Measurements from ENCODE around the gene CTSE.
A peak's percentile ranks its signal among the peaks of the same experiment; 100 is the strongest.
"Not testable (repeated sequence)": the region's sequence is repeated elsewhere in the genome, so short reads cannot be mapped to it uniquely, and the experiment has no call there.

The CTSE gene

DNA sequence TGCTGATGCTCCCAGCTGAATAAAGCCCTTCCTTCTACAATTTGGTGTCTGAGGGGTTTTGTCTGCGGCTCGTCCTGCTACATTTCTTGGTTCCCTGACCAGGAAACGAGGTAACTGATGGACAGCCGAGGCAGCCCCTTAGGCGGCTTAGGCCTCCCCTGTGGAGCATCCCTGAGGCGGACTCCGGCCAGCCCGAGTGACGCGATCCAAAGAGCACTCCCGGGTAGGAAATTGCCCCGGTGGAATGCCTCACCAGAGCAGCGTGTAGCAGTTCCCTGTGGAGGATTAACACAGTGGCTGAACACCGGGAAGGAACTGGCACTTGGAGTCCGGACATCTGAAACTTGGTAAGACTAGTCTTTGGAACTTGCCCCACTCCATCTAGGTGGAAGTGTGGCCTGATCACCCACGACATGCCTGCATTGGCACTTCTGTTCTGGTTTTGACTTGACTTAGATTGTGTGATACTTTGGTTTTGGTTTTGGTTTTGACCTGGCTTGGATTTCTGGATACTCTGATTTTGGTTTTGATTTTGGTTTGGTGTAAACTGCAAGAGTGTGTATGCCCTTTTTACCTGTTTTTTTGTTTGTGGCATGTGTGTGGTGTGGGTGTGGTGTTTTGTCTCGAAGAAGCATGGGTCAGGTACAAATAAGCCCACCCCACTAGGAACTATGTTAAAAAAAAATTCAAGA, 29.4 kb upstream of the CTSE start, which contains the start of gene RHEX:
RHEX (plus strand) TSS at position 255 of the 692 bp plus-strand sequence. CDS start 44,656 bp downstream, outside the sequence.
- Histone ChIP-seq H3K4me1 (ENCODE audit: low read depth, poor library complexity, severe bottlenecking) (peaks cover 64% of the 10 kb centered on the region), H3K4me2 (peak within 1 kb of the TSS; percentile 40), H2AFZ (ENCODE audit: low read depth) (peak within 1 kb of the TSS; percentile 24), H3K27ac (peak within 1 kb of the TSS; percentile 57; the same call in 1 of the 2 replicates)
- not testable (repeated sequence) for H3K4me3 ChIP-seq (IDR thresholded peaks at IDR 0.05; ENCODE audit: insufficient read depth, low read depth, low read length); H3K79me2 ChIP-seq (ENCODE audit: insufficient read depth, low read depth); H3K36me3 ChIP-seq (ENCODE audit: insufficient read depth); H4K20me1 ChIP-seq (ENCODE audit: insufficient read depth); H3K27me3 ChIP-seq (ENCODE audit: insufficient read depth, low read depth); H3K9ac ChIP-seq

DNA sequence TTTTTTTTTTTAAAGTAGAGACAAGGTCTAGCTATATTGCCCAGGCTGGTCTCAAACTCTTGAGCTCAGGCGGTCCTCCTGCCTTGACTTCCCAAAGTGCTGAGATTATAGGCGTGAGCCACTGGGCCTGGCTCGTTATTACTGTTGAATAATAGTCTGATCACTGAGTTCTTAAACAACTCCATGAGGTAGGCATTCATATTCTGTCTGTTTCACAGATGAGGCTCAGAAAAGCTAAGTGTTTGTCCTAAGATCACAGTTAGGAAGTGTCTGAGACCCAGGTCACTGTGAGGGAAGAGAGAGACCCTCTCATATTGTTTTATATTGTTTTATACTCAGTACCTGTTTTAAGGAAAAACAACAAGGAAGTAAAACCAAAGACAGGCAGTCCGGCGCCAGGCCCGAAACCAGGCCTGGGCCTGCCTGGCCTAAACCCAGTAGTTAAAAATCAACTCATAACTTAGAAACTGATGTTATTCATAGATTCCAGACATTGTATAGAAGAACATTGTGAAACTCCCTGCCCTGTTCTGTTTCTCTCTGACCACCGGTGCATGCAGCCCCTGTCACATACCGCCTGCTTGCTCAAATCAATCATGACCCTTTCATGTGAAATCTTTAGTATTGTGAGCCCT, 28.7 kb upstream of the CTSE start:
- peaks cover 71% of the 10 kb centered on the region for H3K4me1 ChIP-seq (ENCODE audit: low read depth, poor library complexity, severe bottlenecking)
- H3K9ac ChIP-seq; H4K20me1 ChIP-seq (ENCODE audit: insufficient read depth); H3K4me3 ChIP-seq (IDR thresholded peaks at IDR 0.05; ENCODE audit: insufficient read depth, low read depth, low read length); H3K79me2 ChIP-seq (ENCODE audit: insufficient read depth, low read depth); H3K27me3 ChIP-seq (ENCODE audit: insufficient read depth, low read depth); H3K36me3 ChIP-seq (ENCODE audit: insufficient read depth); H2AFZ ChIP-seq (ENCODE audit: low read depth): not testable (repeated sequence)
- peak overlapping the region; percentile 26; the same call in 1 of the 2 replicates for H3K4me2 ChIP-seq
- peak overlapping the region; percentile 57; the same call in 1 of the 2 replicates for H3K27ac ChIP-seq

DNA sequence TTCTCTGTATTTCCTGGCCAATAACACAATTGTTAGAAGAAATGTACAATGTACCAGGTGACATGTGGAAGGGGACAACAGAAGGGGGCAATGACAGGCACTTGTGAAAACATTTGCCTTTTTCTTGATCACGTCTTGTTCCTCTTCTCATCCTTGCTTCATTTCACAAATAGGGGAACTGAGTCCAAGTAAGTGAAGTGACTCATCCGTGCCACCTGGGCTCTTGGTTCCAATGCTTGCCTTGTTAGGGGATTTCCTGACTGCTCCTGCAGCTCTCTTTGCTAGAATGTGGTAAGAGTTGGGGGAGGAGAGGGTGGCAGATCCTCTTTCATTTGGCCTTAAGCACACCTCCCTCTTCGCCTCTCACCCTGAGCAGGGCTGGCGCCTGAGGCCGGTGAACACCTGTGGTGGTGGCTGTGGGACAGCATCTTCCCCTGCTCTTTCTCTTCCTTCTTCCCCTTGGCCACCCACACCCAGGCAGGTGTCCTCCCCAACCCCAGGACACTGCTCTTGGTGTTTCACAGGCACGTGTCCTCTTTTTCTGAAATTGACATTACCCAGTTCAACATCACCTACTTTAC, 27.1 kb upstream of the CTSE start:
- Histone ChIP-seq H3K4me2 (peak overlapping the region; percentile 91), H3K4me1 (ENCODE audit: low read depth, poor library complexity, severe bottlenecking) (peaks cover 87% of the 10 kb centered on the region), H3K27ac (peak overlapping the region; percentile 57)

DNA sequence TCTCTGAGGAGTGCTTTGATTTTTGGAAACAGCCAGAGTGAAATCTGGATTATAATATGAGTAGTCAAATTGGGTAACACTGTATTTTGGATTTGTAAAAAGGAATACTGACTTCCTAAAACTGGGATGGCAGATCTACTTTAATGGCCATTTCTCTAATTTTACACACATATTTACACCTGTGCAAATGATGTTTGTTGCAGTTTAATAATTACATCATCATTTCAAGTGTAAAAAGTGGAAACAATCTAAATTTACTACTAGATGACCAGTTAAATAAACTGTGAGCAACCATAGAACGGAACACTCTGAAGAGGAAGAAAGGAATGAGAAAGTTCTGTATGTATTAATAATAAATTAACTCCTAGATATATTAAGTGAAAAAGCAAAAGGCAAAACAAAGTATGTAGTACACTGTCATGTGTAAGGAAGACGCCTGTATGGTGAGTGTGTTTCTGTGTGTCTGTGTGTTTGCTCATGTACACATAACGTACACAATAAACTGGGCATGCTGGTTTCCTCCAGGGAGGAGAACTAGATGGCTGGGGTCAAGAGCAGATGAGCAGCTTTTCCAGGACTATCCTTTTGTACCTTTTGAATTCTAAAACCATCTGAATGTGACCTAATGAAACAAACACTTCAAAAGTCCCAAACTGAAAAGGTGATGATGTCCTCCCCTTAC, 26.4 kb upstream of the CTSE start:
- no peaks in the 10 kb centered on the region for H3K36me3 ChIP-seq (ENCODE audit: insufficient read depth)
- no peaks in the 10 kb centered on the region for H3K27me3 ChIP-seq (ENCODE audit: insufficient read depth, low read depth)
- peak overlapping the region; percentile 57; the same call in 1 of the 2 replicates for H3K27ac ChIP-seq
- TF ChIP-seq, protein P1, sequence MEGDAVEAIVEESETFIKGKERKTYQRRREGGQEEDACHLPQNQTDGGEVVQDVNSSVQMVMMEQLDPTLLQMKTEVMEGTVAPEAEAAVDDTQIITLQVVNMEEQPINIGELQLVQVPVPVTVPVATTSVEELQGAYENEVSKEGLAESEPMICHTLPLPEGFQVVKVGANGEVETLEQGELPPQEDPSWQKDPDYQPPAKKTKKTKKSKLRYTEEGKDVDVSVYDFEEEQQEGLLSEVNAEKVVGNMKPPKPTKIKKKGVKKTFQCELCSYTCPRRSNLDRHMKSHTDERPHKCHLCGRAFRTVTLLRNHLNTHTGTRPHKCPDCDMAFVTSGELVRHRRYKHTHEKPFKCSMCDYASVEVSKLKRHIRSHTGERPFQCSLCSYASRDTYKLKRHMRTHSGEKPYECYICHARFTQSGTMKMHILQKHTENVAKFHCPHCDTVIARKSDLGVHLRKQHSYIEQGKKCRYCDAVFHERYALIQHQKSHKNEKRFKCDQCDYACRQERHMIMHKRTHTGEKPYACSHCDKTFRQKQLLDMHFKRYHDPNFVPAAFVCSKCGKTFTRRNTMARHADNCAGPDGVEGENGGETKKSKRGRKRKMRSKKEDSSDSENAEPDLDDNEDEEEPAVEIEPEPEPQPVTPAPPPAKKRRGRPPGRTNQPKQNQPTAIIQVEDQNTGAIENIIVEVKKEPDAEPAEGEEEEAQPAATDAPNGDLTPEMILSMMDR (conservative IDR thresholded peaks at IDR 0.05; ENCODE audit: low read depth, low read length): no peak
- no peaks in the 10 kb centered on the region for H4K20me1 ChIP-seq (ENCODE audit: insufficient read depth)
- peaks cover 90% of the 10 kb centered on the region for H3K4me1 ChIP-seq (ENCODE audit: low read depth, poor library complexity, severe bottlenecking)
- peak overlapping the region; percentile 91 for H3K4me2 ChIP-seq
- H3K79me2 ChIP-seq (ENCODE audit: insufficient read depth, low read depth): no peaks in the 10 kb centered on the region
- no peak overlapping the region for H3K4me3 ChIP-seq (IDR thresholded peaks at IDR 0.05; ENCODE audit: insufficient read depth, low read depth, low read length)
- H2AFZ ChIP-seq (ENCODE audit: low read depth): no peak overlapping the region
- no peak overlapping the region for H3K9ac ChIP-seq

More for the DNA sequence above, 27.1 kb upstream of the CTSE start:
- Histone ChIP-seq H2AFZ (ENCODE audit: low read depth) (no peak overlapping the region), H3K4me3 (IDR thresholded peaks at IDR 0.05; ENCODE audit: insufficient read depth, low read depth, low read length) (no peak overlapping the region), H3K79me2 (ENCODE audit: insufficient read depth, low read depth) (no peaks in the 10 kb centered on the region), H3K9ac (no peak overlapping the region), H3K36me3 (ENCODE audit: insufficient read depth) (no peaks in the 10 kb centered on the region), H3K27me3 (ENCODE audit: insufficient read depth, low read depth) (no peaks in the 10 kb centered on the region), H4K20me1 (ENCODE audit: insufficient read depth) (no peaks in the 10 kb centered on the region)
- TF ChIP-seq, protein P1 (conservative IDR thresholded peaks at IDR 0.05; ENCODE audit: low read depth, low read length): 0 out of 2 replicates have a peak, but pooled peaks have one; percentile 19

DNA sequence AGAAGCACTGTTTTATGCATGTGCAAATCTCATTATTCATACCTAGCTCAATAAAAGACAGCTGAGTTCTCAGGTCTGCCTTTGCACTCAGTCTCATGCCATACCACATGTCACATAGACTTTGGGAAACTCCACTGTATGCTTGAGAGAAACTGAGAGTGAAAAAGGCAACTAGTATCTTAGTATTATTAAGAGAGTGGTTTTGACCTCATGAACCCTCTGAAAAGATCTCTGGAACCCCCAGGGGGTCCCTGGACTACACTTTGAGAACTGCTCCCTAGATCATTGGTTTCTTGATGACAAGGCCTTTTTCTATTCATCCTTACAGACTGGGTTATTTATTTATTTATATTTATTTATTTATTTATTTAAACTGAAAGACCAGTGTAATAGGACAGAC, 25.6 kb upstream of the CTSE start:
- no peaks in the 10 kb centered on the region for H3K36me3 ChIP-seq (ENCODE audit: insufficient read depth)
- peaks cover 93% of the 10 kb centered on the region for H3K4me1 ChIP-seq (ENCODE audit: low read depth, poor library complexity, severe bottlenecking)
- H3K4me2 ChIP-seq: peak overlapping the region; percentile 91
- H2AFZ ChIP-seq (ENCODE audit: low read depth): no peak overlapping the region
- no peaks in the 10 kb centered on the region for H3K79me2 ChIP-seq (ENCODE audit: insufficient read depth, low read depth)
- no peaks in the 10 kb centered on the region for H3K27me3 ChIP-seq (ENCODE audit: insufficient read depth, low read depth)
- no peak overlapping the region for H3K4me3 ChIP-seq (IDR thresholded peaks at IDR 0.05; ENCODE audit: insufficient read depth, low read depth, low read length)
- H4K20me1 ChIP-seq (ENCODE audit: insufficient read depth): no peaks in the 10 kb centered on the region
- TF ChIP-seq, protein P1 (conservative IDR thresholded peaks at IDR 0.05; ENCODE audit: low read depth, low read length): no peak
- no peak overlapping the region for H3K9ac ChIP-seq
- H3K27ac ChIP-seq: peak overlapping the region; percentile 57; the same call in 1 of the 2 replicates

Measured in KMS-11 (cell line).